K562 (cell line): ENCODE measurements around the gene SKIC2.
"Not testable (repeated sequence)": the region's sequence is repeated elsewhere in the genome, so short reads cannot be mapped to it uniquely, and the experiment has no call there.

Experiments
- EZH2 ChIP-seq: IDR thresholded peaks from 2 replicates; pipeline ENCODE4 v1.6.1; 2012; ENCODE audit warnings: low read depth, mild to moderate bottlenecking, inconsistent platforms, low read length, borderline replicate concordance
- MYC ChIP-seq, 2 experiments: fragments of 250-450 bp in 1 of 2; sonication (Bioruptor Pico) in 1 of 2; IDR thresholded peaks; 2 replicates each; pipeline versions ENCODE4 v1.5.1 to v1.6.1; 2012 to 2021; ENCODE audit warnings: low read depth in 2 of 2, borderline replicate concordance in 1 of 2, improper control_type of control experiment in 1 of 2, low read length in 1 of 2, mild to moderate bottlenecking in 1 of 2, moderate library complexity in 1 of 2
- NCOR1 ChIP-seq: fragments of 450-650 bp; IDR thresholded peaks from 2 replicates; pipeline ENCODE4 v1.6.1; 2016; ENCODE audit warnings: mild to moderate bottlenecking, moderate library complexity
- POLR2AphosphoS5 ChIP-seq: IDR thresholded peaks from 2 replicates; pipeline ENCODE4 v1.6.1; 2011; ENCODE audit warnings: mild to moderate bottlenecking, low read depth, low read length, moderate library complexity; ENCODE audit not compliant: control insufficient read depth, insufficient read depth
- PREB ChIP-seq: sonication (generic); formaldehyde crosslinking; IDR thresholded peaks from 2 replicates; pipeline ENCODE4 v1.8.1; 2023; ENCODE audit warnings: mild to moderate bottlenecking, missing genetic modification reagents
- REST ChIP-seq, 2 experiments: fragments of 450-650 bp; formaldehyde crosslinking in 1 of 2; IDR thresholded peaks; 2 replicates each; pipeline versions ENCODE4 v1.4.0 to v1.6.1; 2014 to 2020; ENCODE audit warnings: mild to moderate bottlenecking in 2 of 2, borderline replicate concordance in 1 of 2, low read depth in 1 of 2
- SRSF3 ChIP-seq: fragments of 200-400 bp; formaldehyde crosslinking; IDR thresholded peaks from 2 replicates; pipeline ENCODE4 v1.6.1; 2016; ENCODE audit warnings: mild to moderate bottlenecking, low read length, moderate library complexity; ENCODE audit not compliant: insufficient read depth
- ZNF121 ChIP-seq: sonication (generic); formaldehyde crosslinking; conservative IDR thresholded peaks from 2 replicates; pipeline ENCODE4 v1.8.0; 2022; ENCODE audit warnings: missing genetic modification reagents

GRCh38 chr6:31980998-31981397 lies 22.0 kb downstream of the SKIC2 start:
- TF ChIP-seq MYC (IDR thresholded peaks at IDR 0.05; ENCODE audit: low read depth, low read length); MYC (CRISPR knock-in tag; IDR thresholded peaks at IDR 0.05; ENCODE audit: borderline replicate concordance, low read depth); NCOR1; POLR2AphosphoS5; SRSF3; ZNF121 (CRISPR knock-in tag); REST (IDR thresholded peaks at IDR 0.05; ENCODE audit: borderline replicate concordance); REST (CRISPR knock-in tag; IDR thresholded peaks at IDR 0.05; ENCODE audit: low read depth); EZH2; PREB (CRISPR knock-in tag): not testable (repeated sequence)
